Endothelial cell of umbilical vein (primary cell): Measurements from ENCODE around the gene FABP7.

Experiments
- CTCF ChIP-seq, 2 donors: IDR thresholded peaks; 1 replicate in 1 of 2; 2 replicates in 1 of 2; pipeline ENCODE4 v1.5.1; 2011; ENCODE audit warnings: low read length in 2 of 2, mild to moderate bottlenecking in 2 of 2, moderate library complexity in 2 of 2, control low read depth in 1 of 2, inconsistent platforms in 1 of 2, low read depth in 1 of 2; ENCODE audit not compliant: insufficient read depth in 1 of 2; ENCODE audit errors: extremely low read depth in 1 of 2
- EZH2 ChIP-seq: IDR thresholded peaks from 2 replicates; pipeline ENCODE4 v1.6.1; 2012; ENCODE audit warnings: borderline replicate concordance, low read depth, mild to moderate bottlenecking, moderate library complexity, low read length, inconsistent platforms; ENCODE audit not compliant: severe bottlenecking
- FOS ChIP-seq: IDR thresholded peaks from 2 replicates; pipeline ENCODE4 v1.6.1; 2011; ENCODE audit warnings: mild to moderate bottlenecking, low read length, moderate library complexity, borderline replicate concordance; ENCODE audit not compliant: insufficient read depth
- GATA2 ChIP-seq: IDR thresholded peaks from 2 replicates; pipeline ENCODE4 v1.7.0; 2011; ENCODE audit warnings: low read depth, mild to moderate bottlenecking, moderate library complexity, mixed read lengths, low read length; ENCODE audit not compliant: insufficient read length, insufficient read depth
- JUN ChIP-seq: IDR thresholded peaks from 2 replicates; pipeline ENCODE4 v1.6.1; 2011; ENCODE audit warnings: borderline replicate concordance, low read depth; ENCODE audit not compliant: insufficient read length, insufficient read depth
- MAX ChIP-seq: IDR thresholded peaks from 2 replicates; pipeline ENCODE4 v1.6.1; 2011; ENCODE audit not compliant: insufficient read depth, insufficient read length
- MYC ChIP-seq: IDR thresholded peaks from one replicate; pipeline ENCODE4 v1.6.1; 2011; ENCODE audit warnings: mild to moderate bottlenecking, low read depth, low read length
- POLR2A ChIP-seq: IDR thresholded peaks from 2 replicates; pipeline ENCODE4 v1.6.1; 2012; ENCODE audit warnings: low read depth, mild to moderate bottlenecking, control low read depth, low read length
- POLR2AphosphoS5 ChIP-seq: IDR thresholded peaks from 2 replicates; pipeline ENCODE4 v1.6.1; 2012; ENCODE audit warnings: low read depth, mild to moderate bottlenecking, control low read depth, low read length, moderate library complexity; ENCODE audit not compliant: insufficient read depth

DNA sequence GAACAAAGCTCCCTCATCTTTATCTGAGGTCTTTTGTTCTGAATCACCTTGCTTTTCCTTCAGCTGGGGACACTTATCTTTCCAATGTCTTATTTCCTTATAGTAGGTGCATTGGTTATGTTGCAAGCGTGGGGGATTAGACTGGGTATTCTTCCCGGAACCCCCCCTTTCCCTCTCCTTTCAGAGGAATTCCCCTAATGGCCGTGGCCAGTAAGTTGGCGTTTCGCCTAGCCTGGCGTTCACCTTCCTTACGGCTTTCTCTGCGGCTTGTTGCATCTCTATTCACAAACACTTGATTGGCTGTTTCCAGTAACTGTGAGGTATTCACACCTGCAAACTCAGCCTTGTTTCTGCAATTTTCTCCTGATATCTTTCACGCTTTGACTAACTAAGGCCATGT, 32.8 kb upstream of the FABP7 start:
- TF ChIP-seq POLR2A (no peak), CTCF (IDR thresholded peaks at IDR 0.05; ENCODE audit: extremely low read depth in 1 of 2, insufficient read depth in 1 of 2, low read depth in 1 of 2, low read length in 2 of 2) (no peak), MAX (no peak), POLR2AphosphoS5 (no peak), EZH2 (no peak), MYC (no peak), JUN (no peak), GATA2 (no peak), FOS (no peak)
